HG03565 (cell line): ENCODE measurements around the gene TIMM17B.

Experiments
- ATAC-seq: cut with Tn5 transposase; IDR thresholded peaks from one replicate; pipeline ENCODE4 v1.9.1; 2021; ENCODE audit warnings: mild to moderate bottlenecking, moderate library complexity; ENCODE audit not compliant: unreplicated experiment

TIMM17B gene

DNA sequence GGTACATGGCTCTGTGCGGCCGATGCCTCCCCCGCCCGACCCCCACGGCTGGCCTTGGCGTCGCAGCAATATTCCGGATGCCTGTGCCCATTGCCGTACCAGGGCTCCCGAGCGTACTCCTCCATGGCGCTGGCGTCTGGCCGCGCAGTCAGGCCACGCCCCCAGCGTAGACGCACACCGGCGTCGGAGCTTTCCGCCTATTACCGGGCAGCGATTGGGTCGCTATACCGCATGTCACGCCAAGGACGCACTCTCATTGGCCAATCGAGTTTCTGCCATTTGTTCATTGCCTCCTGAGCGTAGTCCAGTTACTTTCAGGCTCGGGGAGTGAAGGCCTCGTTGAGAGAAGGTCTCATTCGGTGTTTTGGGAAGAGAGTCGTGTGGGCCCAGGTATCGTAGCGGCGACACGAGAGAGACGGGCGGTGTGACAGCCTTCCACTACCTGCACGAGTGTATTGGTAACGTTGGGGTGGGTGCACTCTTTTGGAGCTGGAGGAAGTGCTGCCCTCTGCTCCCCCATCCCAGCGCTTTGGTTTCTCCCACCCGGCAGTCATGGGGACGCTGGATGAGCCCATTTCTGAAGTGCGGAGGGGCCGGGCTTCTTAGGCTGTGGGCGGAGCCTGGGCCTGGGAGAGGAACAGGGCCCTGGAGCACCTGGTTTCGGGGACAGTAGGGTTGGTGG is at the start of gene TIMM17B, which contains the start of gene PQBP1:
TIMM17B (minus strand) TSS at position 144 of the 682 bp plus-strand sequence; CDS start at position 125, 19 bp downstream.
PQBP1 (plus strand) TSS at position 306 of the 682 bp plus-strand sequence. CDS start 580 bp downstream, outside the sequence.
- ATAC-seq = peak; percentile 93

DNA sequence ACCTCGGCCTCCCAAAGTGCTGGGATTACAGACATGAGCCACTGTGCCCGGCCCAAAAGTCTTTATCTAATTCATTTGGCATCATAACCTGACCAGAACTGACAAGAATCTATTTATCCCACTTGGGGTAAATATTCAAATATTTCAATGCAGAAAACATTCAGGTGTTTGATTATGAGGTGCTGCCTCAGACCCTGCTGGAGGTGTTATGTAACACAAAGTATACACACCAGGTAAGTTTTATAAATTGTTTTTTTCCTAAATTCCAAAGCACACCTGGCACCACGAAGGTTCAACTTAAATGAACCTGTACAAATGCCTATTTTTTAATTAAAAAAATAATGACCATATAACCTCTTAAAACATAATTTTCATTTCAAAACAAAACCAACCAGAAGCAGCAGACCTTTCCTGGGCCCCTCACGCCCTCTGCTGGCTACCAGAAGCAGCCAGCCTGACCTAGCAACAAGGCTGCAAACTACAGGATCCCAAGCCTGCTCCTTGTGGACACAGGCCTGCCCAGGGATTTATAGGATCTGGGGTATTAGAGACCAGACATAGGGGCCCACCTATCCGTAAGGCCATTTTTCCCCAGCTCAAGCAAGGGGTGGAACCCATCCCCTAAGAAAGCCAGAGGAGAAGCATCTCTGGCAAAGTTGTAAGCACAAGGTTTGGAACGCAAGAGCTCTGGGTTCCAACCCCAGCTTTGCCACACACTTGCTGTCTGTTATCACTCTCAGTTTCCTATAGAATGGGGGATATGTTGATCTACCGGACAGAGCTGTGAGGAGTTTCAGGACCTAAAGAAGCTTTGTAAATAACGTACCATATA is 48.2 kb upstream of the TIMM17B start:
- no peak for ATAC-seq

DNA sequence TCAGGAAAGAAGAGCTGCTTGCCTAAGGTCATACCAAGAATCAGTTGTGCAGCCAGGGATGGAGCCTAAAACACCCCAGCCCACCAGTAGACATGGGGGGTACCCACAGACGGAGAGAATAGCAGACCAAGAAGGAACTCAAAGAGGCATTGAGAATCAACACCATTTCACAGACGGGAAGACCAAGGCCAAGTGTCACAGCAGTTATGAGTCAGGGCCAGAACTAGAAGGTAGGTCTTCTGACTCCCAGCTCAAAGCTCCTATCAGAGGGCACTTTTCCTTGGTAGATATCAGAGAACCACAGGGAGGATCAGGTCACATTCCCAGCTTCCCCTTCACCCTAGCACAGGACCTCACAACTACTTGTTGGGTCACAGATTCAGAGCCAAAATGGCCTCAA is 45.3 kb upstream of the TIMM17B start:
- no peak for ATAC-seq

DNA sequence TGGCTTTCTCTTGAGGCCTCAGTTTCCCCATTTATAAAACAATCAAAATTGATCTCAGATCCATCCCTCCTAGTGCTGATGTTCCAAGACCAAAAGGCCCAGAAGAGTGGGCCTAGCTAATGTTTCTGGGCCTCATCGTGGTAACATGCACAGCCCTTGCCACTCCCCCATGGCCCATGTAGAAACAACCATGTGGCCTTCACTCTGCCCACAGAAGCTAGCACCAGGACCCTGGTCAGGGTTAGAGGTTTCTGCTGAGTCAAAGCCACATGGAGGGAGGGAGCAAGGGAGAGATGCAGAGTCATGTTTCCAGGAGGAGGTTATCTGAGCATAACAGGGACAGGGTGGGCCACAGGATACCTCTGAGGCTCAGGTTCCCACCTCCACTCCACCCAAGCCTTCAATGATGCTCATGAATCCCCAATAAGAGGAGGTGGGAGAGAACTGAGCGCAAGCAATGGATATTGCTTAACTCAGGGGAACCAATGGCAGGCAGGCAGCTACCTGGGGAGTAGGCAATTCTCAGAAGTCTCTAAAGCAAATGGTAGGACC is 42.9 kb upstream of the TIMM17B start:
- ATAC-seq = no peak

DNA sequence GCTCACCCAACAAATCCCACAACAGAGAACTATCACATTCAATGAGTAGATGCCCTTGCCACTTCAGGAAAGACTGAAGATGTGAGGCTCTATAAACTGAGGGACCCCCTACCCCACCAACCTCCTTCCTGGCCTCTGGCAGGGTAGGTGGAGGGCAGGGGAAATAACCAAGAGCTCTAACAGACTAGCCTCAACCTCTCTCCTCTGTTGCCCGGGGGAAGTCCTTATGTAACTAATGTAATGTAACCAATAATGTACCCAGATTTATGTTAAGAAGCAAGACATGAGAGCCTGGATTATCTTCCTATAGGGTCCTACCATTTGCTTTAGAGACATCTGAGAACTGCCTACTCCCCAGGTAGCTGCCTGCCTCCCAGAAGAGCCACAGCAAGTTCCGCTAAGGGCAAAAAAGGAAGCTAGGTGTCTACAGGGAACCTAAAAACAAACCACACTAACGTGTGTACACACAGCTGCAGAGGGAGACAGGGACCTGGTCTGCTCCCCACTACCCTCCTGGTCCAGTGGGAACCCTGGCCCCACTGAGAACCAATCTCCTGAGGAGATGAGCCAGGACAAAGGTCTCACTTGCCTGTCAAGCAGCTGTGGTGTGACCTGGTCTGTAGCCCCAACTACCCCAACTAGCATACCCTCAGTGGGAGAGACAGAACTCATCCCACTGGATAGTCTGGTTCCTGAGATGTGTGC is 42.1 kb upstream of the TIMM17B start:
- ATAC-seq = no peak

DNA sequence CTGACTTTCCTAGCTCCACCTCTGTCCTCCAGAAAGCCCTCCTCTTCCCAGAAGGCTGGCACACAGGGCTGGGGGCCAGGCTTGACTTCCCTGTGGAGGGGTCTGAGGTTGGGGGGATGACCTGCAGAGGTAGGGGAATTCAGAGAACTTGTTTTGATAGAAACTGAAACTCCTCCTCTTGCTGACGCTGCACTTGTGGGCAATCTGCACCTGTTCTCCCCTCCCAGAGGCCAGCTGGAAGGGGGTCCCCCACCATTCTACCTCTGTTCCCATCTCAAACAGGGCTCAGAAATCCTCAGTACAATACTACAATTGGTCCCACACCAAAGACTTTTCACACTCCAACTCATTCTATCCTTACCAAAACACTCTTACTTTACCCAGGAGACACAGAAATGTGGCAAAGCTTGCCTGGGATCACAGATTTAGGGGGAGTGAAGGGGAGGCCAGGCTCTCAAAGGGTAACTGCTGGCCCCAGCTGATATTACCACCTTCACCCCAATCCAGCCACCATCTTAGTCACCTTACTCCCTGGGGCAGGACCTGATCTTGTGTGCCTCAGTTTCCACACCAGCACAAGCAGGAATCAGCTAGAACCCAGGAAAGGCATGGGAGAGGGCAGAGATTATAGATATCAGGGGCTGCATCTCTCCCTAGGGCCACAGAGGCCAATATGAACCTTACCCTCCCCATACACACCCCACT is 41.3 kb upstream of the TIMM17B start:
- peak; percentile 40 for ATAC-seq

DNA sequence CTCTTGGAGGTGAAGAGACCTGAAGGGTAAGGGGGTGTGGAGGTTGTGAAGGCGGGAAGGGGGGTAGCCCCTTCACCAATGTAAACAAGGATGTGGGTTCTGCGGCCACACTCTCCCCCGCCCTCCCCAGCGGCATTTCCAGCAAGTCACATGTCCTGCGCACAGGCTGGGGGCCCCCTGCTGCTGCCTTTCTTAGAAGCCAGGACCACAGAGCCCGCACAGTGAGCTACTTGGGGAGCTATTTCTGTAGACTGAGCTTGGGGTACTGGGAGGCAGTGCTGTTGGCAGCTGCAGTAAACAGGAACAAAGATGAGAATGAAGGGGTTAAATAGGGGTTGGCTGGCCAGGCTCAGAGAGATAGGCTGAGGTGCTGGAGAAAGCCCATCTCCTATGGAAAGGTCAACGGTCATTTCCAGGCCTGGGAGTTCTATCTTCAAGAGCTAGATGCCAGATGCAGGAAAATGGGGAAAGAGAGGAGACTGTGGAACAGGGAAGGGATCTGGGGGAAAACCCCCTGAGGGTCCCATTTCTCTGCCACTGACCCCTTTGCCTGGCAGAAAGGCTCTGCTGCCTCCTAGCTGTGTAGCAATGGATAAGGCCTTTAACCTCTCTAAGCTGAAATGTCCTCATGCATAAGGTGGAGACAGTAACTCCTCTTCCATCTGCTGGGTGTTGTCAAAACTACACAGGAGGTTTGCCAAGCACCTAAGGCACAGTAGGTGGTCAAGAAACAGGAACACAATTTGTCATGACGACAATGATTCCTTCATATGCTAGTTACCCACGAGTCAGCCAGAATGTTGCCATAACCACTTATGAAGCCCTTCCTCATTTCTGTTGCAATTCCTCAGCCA is 39.7 kb upstream of the TIMM17B start:
- ATAC-seq = peak; percentile 37

DNA sequence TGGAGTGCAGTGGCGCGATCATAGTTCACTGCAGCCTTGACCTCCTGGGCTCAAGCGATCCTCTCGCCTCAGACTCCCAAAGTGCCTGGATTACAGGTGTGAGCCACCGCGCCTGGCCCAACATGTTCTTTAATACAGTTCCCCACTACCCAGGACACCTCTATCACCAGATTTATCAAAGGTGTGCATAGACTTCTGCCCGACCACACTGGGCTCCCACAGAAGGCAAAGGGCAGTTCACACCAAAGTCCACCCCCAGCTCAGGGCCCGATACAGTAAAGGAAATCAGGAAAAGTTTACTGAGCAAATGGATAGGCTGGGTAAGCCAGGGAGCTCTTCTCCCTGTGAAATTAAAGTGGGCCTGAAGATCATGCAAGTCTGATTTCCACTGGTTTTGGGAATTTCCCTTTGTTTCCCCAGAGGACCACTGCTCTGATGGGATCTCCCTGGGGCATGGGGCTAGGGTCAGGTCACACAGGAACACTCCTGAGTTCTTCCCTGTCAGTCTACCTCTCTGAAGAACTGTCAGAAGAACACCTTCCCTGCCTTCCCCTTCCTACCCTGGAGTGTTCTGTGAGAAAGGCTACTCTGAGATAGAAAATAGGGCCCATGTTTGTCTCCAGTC is 39.0 kb upstream of the TIMM17B start:
- no peak for ATAC-seq

DNA sequence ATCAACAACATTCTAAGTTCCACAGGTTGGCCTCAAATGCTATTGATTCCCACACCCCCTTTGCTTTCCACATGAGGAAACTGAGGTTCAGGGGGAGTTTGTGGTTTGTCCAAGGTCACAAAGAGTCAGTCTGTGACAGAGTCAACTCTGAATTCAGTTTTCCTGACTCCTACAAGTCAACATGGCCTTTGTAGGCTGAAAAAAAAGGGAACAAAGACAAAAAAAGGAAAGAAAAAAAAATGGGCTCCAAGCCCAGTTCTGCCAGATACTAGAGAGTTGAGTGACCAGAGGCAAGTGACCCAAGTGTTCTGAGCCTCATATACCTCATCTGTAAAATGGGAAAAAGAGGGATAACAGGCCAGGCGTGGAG is 37.7 kb upstream of the TIMM17B start:
- ATAC-seq = no peak

DNA sequence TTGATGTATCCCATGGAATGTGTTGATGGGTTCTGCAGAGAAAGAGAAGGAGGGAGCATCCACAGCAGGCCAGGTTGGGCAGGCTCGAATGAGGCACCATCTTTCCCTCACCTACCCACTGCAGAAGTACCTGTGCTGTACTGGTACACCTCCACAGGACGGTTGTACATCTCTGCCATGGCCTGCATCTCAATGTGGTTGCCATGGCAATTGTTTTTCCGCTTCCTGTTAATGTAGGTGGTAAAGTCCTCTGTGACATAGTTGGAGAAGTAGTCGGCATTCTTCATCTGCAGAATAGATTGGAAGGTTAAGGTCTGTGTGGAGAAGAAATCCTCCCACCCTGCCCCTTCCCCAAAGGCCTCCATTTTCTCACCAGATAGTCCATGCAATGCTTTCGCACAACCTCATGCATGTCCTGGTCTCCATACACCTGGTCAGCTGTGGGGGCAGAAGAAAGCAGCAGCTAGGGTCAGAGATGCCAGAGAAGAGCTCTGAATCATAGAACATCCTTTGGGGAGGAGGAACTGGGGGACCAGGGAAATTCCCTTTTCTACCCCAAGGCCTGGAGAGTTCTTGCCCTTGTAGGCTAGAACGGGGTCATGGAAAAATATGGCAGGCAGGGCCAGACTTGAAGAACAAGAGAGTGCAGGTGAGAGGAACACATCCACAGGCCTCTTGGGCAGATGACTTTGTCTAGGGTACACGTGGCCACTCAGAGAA is 37.2 kb upstream of the TIMM17B start:
- no peak for ATAC-seq

DNA sequence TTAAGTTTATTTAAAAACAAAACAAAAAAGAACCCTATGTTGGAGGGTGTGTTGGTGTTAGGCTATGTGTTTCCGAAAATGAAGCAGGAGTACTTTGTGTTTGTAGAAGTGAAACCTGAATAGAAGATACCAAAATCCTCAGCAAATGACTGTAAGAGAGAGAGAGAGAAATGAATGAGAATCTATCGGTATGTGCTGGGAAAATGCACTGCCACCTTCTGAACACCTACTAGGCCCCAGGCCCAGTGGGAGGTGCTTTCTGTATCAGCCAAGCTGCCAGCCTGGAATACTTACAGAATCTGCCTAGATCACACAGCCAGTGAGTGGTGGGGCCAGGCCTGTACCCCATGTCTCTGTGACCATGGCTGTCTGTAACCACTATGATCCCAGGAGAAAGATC is 36.2 kb upstream of the TIMM17B start:
- ATAC-seq = no peak

DNA sequence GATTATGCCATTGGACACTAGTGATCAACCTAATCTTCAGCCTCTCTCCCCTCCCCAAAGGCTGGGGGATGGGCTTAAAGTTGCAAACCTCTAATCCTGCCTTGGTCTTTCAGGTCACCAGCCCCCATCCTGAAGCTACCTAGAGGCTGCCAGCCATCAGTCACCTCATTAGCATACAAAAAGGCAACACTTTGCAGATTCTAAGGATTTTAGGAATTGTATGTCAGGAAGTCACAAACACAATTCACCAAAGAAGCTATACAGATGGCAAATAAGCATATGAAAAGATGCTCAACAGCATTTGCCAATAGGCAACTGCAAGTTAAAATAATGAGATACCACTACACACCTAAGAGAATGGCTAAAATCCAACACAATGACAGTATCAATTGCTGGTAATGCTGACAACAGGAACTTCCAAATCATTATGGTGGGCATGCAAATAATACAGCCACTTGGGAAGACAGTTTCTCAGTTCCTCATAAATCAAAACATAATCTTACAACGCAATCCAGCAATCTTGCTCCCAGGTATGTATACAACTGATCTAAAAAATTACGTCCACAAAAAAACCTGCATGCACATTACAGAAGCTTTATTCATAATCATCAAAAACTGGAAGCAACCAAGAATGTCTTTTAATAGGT is 30.3 kb upstream of the TIMM17B start:
- no peak for ATAC-seq

DNA sequence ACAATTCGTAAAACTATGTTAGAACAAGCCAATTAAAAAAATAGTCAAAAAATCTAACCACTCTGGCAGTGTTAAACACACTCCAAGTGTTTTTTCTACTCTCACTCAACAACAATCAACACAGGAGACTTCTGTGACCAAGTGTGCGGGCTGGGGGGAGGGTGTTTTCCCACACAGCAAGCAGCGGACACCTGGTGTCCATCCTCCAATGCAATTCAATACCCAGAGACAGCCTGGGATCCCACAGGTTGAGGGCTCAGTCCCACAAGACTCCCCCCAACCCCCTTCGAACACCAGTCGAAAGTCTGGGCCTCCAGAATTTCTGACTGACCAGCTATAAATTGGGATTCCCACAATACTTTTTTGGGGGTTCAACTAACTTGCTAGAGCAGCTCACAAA is 29.6 kb upstream of the TIMM17B start:
- no peak for ATAC-seq

DNA sequence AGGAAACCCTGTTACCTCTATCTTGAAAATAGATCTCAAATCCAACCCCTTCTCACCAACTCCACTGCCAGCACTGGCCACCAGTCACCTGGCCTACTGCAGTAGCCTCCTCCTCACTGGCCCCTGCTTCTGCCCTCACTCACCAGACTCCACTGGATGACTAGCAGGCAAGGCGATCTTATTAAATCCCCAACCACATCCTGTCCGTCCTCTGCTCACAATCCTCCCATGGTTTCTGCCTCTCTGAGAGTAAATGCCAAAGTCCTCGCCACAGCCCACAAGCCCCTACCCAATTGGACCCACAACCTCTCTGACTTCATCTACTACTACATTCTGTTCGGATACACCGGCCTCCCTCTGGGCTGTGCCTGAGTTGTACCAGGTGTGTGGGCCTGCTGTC is 26.7 kb upstream of the TIMM17B start:
- ATAC-seq = no peak

DNA sequence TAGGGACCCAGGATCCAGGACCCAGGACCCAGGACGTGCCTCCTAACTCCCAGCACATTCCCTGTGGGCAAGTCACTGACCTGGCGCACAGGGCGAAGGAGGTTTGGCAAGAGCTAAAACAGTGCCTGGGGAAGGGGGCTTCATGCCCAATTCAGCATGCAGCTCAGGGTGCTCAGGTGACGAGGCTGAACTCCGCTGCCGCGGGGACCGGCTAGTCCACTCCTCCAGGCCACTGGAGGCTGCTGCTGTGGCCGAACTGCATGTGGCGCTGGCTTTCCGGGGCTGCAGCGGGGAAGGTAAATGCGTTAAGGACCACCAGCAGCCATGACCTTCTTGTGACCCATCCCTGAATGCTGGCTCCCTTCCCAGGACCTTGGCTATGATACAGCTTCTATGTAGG is 26.2 kb upstream of the TIMM17B start:
- no peak for ATAC-seq

DNA sequence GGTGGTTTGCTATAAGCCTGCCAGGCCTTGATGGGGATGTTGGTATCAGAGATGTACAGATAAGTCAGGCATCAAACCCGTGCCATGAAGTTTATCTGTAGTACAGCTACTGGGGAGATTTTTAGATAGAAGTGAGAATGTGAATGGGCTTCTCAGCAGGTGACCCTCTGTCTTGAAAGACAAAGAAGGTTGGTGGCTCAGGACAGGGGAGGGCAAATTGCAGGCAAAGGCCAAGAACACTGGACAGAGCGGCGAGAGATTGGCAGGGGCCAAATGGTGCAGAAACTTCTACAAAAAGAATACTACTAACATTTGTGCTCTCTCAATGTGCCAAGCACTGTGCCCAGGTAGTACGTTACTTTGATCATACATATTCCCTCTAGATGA is 23.1 kb upstream of the TIMM17B start:
- ATAC-seq = no peak

DNA sequence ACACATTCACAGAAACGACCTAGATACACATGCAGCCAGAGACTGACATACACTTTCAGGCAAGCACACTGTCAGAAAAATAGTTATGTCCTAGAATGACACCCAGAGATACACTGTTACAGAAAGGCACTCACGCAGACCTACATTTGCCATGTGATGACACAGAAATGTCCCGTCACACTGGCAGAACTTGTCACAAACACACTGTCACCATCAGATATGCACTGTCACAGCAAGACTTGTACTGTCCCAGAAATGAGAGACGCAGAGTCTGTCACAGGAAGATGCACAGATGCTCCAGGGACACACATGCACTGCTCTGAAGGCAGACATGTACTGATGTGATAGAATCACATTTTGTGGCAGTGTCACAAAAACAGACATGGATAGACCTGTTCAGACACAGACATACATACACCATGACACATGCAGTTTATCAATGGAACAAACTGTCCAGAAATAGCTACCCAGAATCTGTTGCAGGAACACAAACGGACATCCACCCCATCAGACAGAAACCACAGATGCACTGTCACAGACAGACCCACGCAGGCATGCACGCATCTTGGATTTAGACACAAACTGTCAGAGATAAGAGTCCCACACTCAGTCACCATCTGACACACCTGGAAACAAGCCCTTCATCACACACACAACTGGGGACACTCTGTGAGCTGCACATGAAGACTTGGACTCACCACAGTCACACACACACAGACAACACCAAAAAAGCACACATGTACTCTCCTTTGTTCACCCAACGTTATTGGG is 22.6 kb upstream of the TIMM17B start:
- ATAC-seq = no peak
